Kidney tubule cell (primary cell): Measurements from ENCODE around the gene NR4A3.
"Not testable (repeated sequence)": the region's sequence is repeated elsewhere in the genome, so short reads cannot be mapped to it uniquely, and the experiment has no call there.

ENCODE experiments used
- DNase-seq: peaks from one replicate; pipeline ENCODE4 v3.0.0-alpha.2; 2018; ENCODE audit warnings: low spot score

NR4A3 gene

DNA sequence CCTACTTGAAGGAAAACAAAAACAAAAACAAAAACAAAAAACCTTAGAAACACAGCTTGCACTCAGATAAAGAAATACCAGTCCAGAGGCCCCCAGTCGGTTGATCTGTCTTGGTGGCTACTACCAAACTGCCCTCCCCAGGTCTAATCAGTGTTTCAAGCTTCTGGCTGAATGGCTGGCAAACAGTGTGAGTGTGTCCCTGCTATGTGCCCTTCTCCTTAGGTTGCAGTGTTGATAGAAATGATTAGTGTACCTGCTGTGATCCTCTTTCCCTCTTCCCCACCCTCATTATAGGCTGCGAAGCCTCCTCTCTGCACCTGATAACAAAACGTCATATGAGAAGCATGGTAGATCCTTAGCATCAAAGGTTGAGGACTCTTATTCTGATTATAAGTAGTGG is 12.8 kb downstream of the NR4A3 start:
- DNase-seq: no peak

GRCh38 chr9:99835142-99835541 is 13.5 kb downstream of the NR4A3 start:
- no peak for DNase-seq

DNA sequence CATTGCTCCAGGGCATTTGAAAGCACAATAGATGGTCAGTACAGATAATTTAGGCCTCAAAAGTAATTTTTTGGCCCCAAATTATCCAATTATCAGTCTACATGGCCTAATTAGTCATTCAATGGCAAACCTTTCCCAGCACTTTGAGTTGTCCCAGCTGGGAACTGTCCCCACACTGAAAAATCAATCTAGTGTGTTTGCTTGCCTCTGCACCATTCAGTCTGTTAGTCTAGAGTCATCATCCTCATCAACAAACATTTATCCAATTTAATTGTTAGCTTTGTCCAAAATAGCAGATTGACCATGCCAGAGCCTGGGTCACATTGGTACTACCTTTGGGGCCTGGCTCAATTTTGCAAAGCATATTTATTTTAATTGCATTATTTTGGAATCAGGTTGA is 13.9 kb downstream of the NR4A3 start:
- no peak for DNase-seq

- no peak for DNase-seq
Observed at GRCh38 chr9:99840072-99840471, 18.4 kb downstream of the NR4A3 start.

- no peak for DNase-seq
Observed at GRCh38 chr9:99845063-99845462, 23.4 kb downstream of the NR4A3 start.

- no peak for DNase-seq
Observed at GRCh38 chr9:99848447-99848846, 26.8 kb downstream of the NR4A3 start.

DNA sequence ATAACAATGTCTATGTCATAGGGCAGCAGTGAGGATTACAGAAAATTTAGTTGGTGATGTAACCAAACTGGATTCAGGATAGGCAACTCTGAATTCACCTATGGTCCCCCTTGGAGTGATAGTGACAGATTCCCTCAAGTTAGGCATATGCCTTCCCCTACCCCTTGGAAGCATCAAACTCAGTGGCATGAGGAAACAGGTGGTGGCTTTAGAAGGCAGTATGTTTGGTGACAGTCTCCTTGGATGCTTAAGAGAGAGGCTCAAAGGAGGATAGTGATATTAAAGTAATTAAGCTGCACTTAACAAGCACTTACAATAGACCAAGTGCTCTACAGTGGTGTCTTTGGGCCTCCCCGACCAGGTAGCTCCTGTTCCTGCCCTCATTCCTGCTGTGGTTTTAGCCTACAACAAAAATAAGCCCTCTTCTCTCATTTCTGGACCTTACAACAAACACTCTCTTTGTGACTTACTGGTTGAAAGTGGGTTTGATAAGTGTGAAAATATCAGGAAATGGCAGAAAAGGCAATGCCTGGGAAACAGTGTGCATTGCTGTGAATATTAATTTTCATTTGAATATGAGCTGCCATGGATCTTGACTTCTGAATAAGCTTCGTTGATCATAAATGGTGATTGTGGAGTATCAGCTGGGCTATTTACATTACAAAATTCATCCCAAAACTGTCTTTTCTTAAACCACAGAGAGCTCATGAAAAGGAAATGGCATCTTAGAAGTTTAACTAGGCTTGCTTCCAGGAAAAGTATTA is 29.2 kb downstream of the NR4A3 start:
- no peak for DNase-seq

GRCh38 chr9:99851500-99851822 is 29.8 kb downstream of the NR4A3 start:
- DNase-seq: no peak

DNA sequence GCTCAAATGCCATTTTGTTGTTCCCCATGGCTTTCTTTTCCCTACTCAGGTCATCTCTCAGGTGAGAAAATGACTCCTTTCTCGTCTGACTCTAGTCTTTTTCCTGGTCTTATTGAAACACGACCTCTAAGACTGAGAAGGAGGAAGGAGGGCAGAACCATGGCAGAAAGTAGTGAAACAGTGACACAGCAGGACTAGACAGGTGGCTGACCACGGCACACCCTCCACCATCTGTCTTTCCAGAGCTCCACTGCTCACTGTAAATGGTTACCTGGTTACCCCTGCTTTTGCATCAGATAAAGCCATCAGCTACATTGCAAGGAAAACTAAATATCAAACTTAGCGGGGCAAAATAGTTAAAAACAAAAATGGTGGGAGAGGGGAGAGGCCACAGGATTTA is 30.9 kb downstream of the NR4A3 start:
- DNase-seq: no peak

DNA sequence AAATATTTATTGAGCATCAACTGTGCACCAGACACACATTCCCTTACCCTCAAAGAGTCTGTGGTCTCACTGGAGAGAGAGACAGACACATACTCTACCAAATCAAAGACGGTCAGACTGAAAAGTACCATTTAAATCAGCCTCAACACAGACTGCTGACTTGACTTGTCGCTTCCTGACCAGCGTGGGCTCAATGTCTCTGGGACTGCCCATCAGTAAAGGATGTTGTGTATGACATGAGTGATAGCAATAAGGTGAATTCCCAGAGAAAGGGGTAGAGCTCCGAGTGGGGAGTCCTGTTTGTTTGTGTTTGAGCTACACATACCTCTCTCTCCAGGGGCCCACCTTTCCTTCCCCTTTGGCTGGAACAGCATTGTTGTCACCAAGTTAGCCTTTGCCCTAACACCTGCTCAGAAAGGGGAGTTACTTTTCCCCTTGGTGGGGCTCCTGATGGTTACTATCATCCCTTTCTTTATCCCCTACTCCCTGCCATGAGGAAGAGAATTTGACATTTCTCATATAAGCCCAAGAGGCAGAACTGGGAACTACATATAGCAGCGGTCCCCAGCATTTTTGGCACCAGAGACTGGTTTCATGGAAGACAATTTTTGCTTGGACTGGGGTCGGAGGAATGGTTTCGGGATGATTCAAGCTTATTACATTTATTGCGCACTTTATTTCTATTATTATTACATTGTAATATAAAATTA is 33.9 kb downstream of the NR4A3 start:
- DNase-seq: no peak

DNA sequence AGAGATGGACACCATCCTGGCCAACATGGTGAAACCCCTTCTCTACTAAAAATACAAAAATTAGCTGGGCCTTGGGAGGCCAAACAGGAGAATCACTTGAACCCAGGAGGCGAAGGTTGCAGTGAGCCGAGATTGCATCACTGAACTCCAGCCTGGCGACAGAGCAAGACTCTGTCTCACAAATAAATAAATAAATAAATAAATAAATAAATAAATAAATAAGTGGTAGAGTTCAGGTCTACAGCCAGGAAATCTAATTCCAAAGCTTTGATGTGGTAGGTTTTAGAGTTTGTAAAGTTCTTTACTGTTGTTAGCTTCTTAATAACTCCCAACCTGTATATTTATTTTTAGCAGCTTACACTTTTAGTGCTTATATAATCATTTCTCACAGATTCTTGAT is 35.9 kb downstream of the NR4A3 start:
- DNase-seq: not testable (repeated sequence)

DNA sequence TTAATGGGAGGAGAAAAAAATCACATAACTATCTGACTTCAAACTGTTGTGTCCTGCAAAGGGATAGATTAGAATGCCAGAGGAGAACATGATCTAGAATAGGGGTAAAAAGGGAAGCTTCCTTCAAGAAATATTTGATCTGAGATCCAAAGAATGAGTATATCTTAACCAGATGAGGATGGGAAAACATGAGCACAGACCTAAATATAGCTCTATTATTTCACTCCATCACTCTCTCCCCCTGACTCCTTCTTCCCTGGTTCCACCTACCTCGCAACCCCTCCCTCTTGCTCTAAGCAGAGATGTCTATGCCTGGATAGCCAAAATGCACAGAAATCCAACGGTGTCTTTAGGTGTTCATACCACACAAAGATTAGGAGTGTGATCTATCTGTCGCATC is 36.4 kb downstream of the NR4A3 start:
- no peak for DNase-seq

DNA sequence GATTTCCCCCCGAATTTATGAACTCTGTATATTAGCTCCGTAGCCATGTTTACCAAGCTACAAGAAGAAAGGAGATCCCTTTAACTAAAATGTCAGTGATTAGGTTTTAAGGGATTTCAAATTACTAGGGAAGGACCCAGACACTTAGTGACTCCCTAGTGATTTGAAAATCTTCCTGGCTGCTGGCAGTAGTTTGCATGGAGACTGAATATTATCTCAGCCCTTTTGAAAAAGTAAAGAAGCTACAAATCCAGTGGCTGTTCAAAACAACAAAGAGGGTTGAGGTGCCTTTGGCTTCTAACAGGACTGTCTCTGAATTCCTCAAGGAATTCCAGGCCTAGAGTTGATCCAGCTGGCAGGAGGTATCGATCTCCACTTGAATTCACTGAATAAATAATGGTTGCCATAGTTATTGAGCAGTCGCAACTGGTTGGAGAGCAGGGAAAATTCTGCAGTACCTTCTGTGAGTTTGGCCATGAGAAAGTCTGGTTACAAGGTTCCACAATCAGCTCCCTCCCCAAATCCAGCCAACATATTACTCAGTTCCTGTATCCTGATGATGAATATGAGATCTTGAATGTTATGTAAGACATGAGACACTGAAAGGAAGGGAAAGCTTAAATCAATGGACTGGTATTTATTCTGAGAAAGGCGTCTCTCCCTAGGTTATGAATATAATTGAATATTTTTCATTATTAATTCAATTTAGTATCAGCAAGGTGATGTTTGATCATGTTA is 37.7 kb downstream of the NR4A3 start:
- DNase-seq: no peak

GRCh38 chr9:99860266-99860665 is 38.6 kb downstream of the NR4A3 start:
- no peak for DNase-seq

- DNase-seq: no peak
Observed at GRCh38 chr9:99863955-99864354, 42.3 kb downstream of the NR4A3 start.

DNA sequence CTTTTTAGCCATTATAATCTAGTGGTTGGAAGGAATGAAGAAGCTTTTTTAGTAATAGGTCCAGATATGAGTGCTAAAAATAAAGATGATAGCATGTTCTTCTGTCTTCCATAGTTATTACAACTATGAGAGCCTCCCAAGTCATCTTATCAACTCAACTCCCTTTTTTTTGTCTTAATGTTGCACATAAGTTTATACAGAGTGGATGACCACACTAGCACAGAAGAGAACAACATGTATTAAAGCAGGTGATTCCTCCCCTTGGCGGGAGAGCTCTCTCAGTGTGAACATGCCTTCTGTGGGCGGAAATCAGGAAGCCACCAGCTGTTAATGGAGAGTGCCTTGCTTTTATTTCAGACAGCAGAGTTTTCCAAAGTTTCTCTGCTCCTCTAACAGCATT is 44.7 kb downstream of the NR4A3 start:
- DNase-seq: no peak

DNA sequence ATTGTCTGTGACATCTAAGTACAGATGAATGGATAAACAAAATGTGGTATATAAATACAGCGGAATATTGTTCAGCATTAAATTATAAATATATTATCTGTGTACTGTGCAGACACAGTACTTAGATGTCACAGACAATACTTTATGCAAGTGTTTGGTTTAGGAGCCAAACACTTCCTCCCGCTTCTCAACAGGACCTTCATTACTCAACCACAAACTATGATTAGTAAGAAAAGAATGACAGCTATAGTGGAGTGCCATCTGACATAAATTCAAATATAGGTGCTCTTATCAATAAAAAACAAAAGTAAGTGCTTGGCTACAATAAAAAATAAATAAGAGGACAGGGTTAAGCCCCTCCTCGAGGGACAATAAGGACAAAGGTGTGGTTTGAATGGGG is 45.9 kb downstream of the NR4A3 start:
- peak; percentile 42 for DNase-seq

GRCh38 chr9:99867968-99868367 is 46.3 kb downstream of the NR4A3 start:
- DNase-seq: no peak

GRCh38 chr9:99868845-99869244 is 47.2 kb downstream of the NR4A3 start:
- peak; percentile 16 for DNase-seq

DNA sequence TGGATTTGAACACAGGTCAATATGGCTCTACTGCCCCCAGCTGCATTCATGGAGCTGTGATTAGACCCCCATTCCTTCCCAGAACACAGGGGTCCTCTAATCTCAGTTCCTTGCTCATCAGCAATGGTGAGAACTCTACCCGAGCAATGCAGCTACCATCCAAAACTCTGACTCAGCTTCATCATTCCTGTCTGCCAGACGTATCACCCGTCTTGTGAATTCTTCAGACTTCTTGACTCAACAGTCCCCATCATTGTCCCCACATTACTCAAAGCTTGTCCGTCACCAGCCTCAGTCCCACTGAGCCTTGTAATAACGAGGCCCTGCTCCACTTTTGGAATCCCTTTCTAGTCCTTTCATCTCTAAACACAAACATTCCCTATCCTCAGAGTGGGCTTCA is 48.4 kb downstream of the NR4A3 start:
- DNase-seq: peak; percentile 57

GRCh38 chr9:99873531-99873930 is 51.8 kb downstream of the NR4A3 start:
- DNase-seq: peak; percentile 73

- DNase-seq: peak; percentile 19
Observed at GRCh38 chr9:99873943-99874584, 52.4 kb downstream of the NR4A3 start.

GRCh38 chr9:99876190-99876589 is 54.5 kb downstream of the NR4A3 start:
- DNase-seq: no peak
